ENCODE data around the gene PADI1.

Gene PADI1

DNA sequence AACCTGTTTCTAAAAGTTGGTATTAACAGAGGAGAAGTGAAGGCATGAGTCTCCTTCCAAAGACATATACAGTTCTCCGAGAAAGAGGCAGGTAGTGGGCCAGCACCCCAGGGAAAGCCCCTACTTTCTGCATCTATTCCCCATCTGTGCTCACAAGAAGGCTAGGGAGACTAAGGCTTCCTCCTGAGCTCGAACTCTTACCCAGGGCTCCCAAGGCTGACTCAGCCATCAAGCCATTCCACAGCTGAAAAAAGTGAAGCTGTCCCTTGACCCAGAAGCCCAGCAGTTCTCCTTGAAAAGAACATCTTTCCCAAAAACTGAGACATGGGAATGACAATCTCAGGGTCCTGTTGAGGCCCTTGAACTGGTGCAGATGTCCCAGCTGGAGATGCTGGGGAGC, 42.0 kb downstream of the PADI1 start:
- Histone ChIP-seq H3K27ac (ENCODE audit: low read depth, low read length) (no peak overlapping the region), H3K9me3 (ENCODE audit: insufficient read depth, low read length) (no peaks in the 10 kb centered on the region), H3K9ac (ENCODE audit: low read length) (no peak overlapping the region), H3F3A (ENCODE audit: insufficient read depth) (no peaks in the 10 kb centered on the region), H4K20me1 (ENCODE audit: low read depth, low read length) (no peaks in the 10 kb centered on the region), H3K27me3 (ENCODE audit: low read length) (no peaks in the 10 kb centered on the region), H3K79me2 (ENCODE audit: insufficient read depth, low read length) (no peaks in the 10 kb centered on the region), H2AFZ (ENCODE audit: low read depth, low read length, severe bottlenecking) (no peak overlapping the region), H3K4me3 (ENCODE audit: insufficient read depth, low read length, poor library complexity, severe bottlenecking) (no peak overlapping the region), H3K36me3 (ENCODE audit: low read length) (no peaks in the 10 kb centered on the region), H3K9me2 (replicated peaks; ENCODE audit: insufficient read depth, low read length) (no peaks in the 10 kb centered on the region), H3K4me2 (ENCODE audit: low read depth, low read length, poor library complexity, severe bottlenecking) (no peak overlapping the region)
- TF ChIP-seq, protein P1, sequence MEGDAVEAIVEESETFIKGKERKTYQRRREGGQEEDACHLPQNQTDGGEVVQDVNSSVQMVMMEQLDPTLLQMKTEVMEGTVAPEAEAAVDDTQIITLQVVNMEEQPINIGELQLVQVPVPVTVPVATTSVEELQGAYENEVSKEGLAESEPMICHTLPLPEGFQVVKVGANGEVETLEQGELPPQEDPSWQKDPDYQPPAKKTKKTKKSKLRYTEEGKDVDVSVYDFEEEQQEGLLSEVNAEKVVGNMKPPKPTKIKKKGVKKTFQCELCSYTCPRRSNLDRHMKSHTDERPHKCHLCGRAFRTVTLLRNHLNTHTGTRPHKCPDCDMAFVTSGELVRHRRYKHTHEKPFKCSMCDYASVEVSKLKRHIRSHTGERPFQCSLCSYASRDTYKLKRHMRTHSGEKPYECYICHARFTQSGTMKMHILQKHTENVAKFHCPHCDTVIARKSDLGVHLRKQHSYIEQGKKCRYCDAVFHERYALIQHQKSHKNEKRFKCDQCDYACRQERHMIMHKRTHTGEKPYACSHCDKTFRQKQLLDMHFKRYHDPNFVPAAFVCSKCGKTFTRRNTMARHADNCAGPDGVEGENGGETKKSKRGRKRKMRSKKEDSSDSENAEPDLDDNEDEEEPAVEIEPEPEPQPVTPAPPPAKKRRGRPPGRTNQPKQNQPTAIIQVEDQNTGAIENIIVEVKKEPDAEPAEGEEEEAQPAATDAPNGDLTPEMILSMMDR (IDR thresholded peaks at IDR 0.05; ENCODE audit: insufficient read depth, low read length, poor library complexity, severe bottlenecking): no peak
- no peak for TF ChIP-seq EZH2phosphoT487 (conservative IDR thresholded peaks at IDR 0.05; ENCODE audit: low read length)

DNA sequence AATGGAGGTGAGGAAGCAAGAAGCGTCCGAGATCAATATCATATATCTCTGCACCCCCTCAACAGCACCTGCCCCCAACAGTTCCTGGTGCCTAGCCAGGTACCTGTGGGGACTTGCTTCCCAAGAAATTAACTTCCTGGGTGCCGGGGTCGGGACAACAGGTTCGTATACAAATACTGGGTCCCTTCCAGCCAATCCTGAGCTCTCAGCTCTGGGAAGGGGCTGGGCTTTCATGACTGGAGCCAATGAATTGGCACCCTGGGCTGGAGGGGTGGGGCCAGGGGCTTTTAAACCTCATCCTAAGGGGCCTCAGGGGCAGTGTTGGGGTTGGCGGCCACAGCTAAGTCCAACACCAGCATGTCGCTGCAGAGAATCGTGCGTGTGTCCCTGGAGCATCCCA, 43.9 kb downstream of the PADI1 start, which contains the start of gene PADI3:
Gene PADI3 (plus strand): TSS at position 318 of the 400 bp plus-strand sequence. CDS start 40 bp downstream, at position 358.
- H3K36me3 ChIP-seq (ENCODE audit: low read length): no peaks in the 10 kb centered on the region
- H3F3A ChIP-seq (ENCODE audit: insufficient read depth): no peaks in the 10 kb centered on the region
- no peak within 1 kb of the TSS for H3K4me2 ChIP-seq (ENCODE audit: low read depth, low read length, poor library complexity, severe bottlenecking)
- H4K20me1 ChIP-seq (ENCODE audit: low read depth, low read length): no peaks in the 10 kb centered on the region
- H2AFZ ChIP-seq (ENCODE audit: low read depth, low read length, severe bottlenecking): no peak within 1 kb of the TSS
- no peak within 1 kb of the TSS for H3K4me3 ChIP-seq (ENCODE audit: insufficient read depth, low read length, poor library complexity, severe bottlenecking)
- TF ChIP-seq, protein P1 (IDR thresholded peaks at IDR 0.05; ENCODE audit: insufficient read depth, low read length, poor library complexity, severe bottlenecking): no peak
- TF ChIP-seq EZH2phosphoT487 (conservative IDR thresholded peaks at IDR 0.05; ENCODE audit: low read length): no peak
- no peak within 1 kb of the TSS for H3K9ac ChIP-seq (ENCODE audit: low read length)
- no peaks in the 10 kb centered on the region for H3K9me3 ChIP-seq (ENCODE audit: insufficient read depth, low read length)
- no peaks in the 10 kb centered on the region for H3K9me2 ChIP-seq (replicated peaks; ENCODE audit: insufficient read depth, low read length)
- no peaks in the 10 kb centered on the region for H3K27me3 ChIP-seq (ENCODE audit: low read length)
- H3K27ac ChIP-seq (ENCODE audit: low read depth, low read length): no peak within 1 kb of the TSS
- H3K79me2 ChIP-seq (ENCODE audit: insufficient read depth, low read length): no peaks in the 10 kb centered on the region

DNA sequence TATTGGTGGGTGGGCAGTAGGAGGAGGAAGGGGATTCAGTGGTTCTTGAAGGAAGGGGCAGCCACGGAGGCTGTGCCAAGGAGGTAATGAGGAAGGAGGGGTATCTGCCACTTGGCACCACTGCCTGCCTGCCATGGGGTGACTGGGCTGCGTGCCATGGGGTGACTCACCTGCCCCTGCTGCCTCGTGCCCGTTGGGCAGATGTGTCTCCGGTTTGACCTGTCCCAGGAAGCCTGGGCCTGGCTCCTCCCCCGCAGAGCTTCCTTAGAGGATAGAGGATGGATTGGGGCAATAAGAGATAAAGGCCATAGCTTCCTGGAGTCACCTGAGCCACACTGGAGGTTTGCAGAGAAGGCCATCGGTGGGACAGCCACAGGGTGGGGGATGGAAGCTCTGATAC, 45.7 kb downstream of the PADI1 start:
- no peak overlapping the region for H3K4me3 ChIP-seq (ENCODE audit: insufficient read depth, low read length, poor library complexity, severe bottlenecking)
- H3K9me3 ChIP-seq (ENCODE audit: insufficient read depth, low read length): no peaks in the 10 kb centered on the region
- no peak overlapping the region for H3K4me2 ChIP-seq (ENCODE audit: low read depth, low read length, poor library complexity, severe bottlenecking)
- no peaks in the 10 kb centered on the region for H3K36me3 ChIP-seq (ENCODE audit: low read length)
- H3F3A ChIP-seq (ENCODE audit: insufficient read depth): no peaks in the 10 kb centered on the region
- no peak for TF ChIP-seq EZH2phosphoT487 (conservative IDR thresholded peaks at IDR 0.05; ENCODE audit: low read length)
- TF ChIP-seq, protein P1 (IDR thresholded peaks at IDR 0.05; ENCODE audit: insufficient read depth, low read length, poor library complexity, severe bottlenecking): no peak
- H3K27me3 ChIP-seq (ENCODE audit: low read length): no peaks in the 10 kb centered on the region
- no peaks in the 10 kb centered on the region for H4K20me1 ChIP-seq (ENCODE audit: low read depth, low read length)
- H3K27ac ChIP-seq (ENCODE audit: low read depth, low read length): no peak overlapping the region
- H3K9ac ChIP-seq (ENCODE audit: low read length): no peak overlapping the region
- H2AFZ ChIP-seq (ENCODE audit: low read depth, low read length, severe bottlenecking): no peak overlapping the region
- H3K9me2 ChIP-seq (replicated peaks; ENCODE audit: insufficient read depth, low read length): no peaks in the 10 kb centered on the region
- no peaks in the 10 kb centered on the region for H3K79me2 ChIP-seq (ENCODE audit: insufficient read depth, low read length)

All from SU-DHL-6 (cell line).